Posterior cingulate gyrus (tissue), 11 donors: ENCODE data around the gene SND1.
"Not testable (repeated sequence)": the region's sequence is repeated elsewhere in the genome, so short reads cannot be mapped to it uniquely, and the experiment has no call there.

Experiments
- DNase-seq, 10 donors: peaks; one replicate each; pipeline versions ENCODE4 v3.0.0 to v3.0.0-alpha.2; 2020 to 2021; ENCODE audit warnings: mixed read lengths in 3 of 10
- intact Hi-C: fragments of 100-400 bp; cut with DNase I; formaldehyde crosslinking; loops from one replicate; pipeline ENCODE4 v1.15.1; 2023

SND1 gene

GRCh38 chr7:127943541-127944521 lies 291.8 kb downstream of the SND1 start:
- intact Hi-C loops, result loop anchor here (5.0 kb wide), 1 partner anchor 73 kb away; no protein-coding TSS in a partner anchor
- peak; percentile 48 to 96 (median 72) for DNase-seq

GRCh38 chr7:127946111-127946510 lies 294.1 kb downstream of the SND1 start:
- DNase-seq, result no peak
- intact Hi-C loops, result no loop called here

DNA sequence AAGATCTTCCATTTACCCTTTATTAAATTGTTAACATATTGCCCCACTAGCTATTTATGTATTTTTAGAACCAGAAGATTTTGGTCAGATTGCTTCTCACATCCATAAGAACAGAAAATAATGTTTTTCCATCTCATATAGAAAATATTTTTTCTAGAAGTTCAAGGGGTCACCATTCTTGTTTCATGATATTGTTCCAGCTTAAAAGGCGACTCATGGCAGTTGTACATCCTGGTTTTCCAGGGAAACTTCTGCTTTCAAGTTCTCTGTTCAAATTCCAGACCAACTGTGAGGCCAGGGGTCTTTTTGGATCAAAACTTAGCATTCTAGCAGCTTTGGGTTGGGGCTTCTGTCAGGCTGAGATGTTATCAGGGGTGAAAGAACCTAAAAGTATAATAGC lies 294.9 kb downstream of the SND1 start:
- intact Hi-C loops, result no loop called here
- no peak for DNase-seq

GRCh38 chr7:127948312-127948711 lies 296.3 kb downstream of the SND1 start:
- no peak for DNase-seq

GRCh38 chr7:127948930-127949329 lies 296.9 kb downstream of the SND1 start:
- intact Hi-C loops, result no loop called here

More at GRCh38 chr7:127948312-127948711, 296.3 kb downstream of the SND1 start:
- intact Hi-C loops, result no loop called here

DNA sequence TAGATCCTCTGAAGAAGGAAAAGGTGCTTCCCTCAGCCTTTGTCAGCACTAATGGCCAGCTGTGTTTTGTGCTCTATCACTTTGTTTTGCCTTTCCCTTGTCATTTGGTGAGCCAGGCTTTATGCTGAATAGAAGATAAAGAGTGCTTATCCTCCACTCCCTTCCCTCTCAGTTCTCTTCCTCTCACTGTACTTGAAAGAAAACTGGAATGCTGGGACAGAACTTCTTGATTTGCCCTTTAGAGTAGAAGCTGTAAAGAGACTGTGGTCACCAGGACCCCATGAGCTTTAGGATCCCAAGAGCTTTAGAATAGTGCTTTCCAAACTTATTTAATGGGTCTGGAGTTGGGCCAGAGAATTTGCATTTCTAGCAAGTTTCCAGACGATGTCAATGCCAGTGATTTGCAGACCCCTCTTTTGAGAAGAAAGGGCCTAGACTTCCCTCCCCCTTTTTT lies 297.8 kb downstream of the SND1 start:
- intact Hi-C loops, result no loop called here
- DNase-seq, result no peak

More at GRCh38 chr7:127948930-127949329, 296.9 kb downstream of the SND1 start:
- DNase-seq, result no peak

- intact Hi-C loops, result no loop called here
- no peak for DNase-seq
Observed at GRCh38 chr7:127950233-127950935, 298.4 kb downstream of the SND1 start.

DNA sequence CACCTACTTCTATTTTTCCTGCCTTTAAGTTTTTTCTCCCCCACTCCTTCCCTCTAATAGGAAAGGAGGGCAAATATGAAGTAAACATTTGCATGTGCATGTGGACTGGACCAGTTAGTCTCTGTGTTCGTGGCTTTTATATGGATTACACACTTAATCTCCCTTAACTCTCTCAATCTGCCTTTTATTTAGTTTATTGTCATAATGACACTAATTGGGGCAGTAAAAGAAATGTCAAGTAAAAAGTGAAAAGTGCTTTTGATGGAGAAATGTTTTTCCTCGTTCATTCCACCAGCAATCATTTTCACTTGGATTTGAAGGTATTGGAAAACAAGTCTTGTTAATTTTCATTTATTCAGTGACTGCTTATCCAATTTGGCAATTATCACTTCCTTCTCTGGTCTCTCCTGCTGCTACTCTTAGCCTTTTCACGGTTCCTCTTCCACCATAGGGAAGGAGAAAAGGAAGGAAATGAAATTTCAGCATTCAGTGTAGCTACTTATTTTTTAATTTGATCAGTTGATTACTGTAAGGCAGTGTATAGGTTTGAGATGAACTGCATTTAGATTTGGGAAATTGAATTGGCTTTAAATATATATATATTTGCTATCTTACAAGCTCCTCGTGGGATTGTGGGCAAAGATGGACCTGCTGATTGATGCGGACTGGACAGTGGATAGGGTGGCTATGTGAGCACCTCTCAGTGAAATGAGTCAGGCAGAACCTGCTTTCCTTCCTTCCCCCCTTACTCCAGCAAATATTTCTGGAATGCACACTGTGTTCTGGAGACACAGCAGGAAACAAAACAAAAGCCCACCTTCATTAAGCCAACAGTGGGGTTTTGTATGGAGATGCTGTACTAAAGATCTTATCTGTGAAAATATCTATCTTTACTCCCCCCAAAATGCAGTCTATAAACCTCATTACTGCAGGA lies 301.7 kb downstream of the SND1 start:
- DNase-seq, result no peak
- intact Hi-C loops, result no loop called here

DNA sequence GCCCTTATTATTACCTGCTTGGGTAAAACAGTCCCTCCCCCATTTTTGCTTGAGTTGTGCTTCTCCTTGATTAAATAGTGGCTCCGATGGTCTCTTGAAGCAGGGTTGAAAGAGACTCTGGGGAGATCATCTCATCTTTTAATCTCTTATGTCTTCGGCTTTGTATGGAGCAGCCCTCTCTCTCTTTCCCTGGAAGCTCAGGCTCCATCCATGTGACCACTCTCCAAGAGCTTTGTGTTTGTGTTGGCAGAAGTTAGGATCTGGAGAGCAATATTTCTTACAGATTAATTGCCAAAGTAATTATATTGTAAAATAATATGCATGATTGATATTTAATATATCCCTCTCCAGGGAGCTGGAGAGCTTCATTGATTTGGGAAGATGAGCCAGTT lies 302.4 kb downstream of the SND1 start:
- no peak for DNase-seq
- intact Hi-C loops, result no loop called here

DNA sequence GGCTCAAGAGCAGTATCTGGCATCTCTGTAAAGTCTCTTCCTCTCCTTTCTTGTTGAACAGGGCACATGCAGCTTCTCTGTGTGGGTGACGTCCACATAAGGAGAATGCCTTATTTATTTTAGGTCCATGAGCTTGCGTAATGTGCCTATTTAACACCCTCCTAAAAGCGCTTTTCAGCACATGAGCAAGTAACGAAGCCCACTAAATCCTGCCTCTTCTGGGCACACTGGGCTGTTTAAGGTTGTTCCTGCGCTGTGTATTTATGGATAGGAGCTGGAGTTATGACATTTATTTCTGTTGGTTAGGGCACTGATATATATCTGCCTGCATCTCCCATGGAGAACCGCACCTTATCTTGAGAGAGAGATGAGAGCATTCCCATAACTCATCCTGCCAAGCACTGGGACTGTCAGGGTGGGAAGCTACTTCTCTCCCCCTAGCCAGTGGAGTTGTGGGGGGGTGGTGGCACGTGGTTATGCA lies 303.1 kb downstream of the SND1 start:
- intact Hi-C loops, result no loop called here
- peak in 1 of 10 donors; percentile 21 for DNase-seq

- no peak for DNase-seq
- intact Hi-C loops, result no loop called here
Observed at GRCh38 chr7:127957886-127958285, 305.9 kb downstream of the SND1 start.

DNA sequence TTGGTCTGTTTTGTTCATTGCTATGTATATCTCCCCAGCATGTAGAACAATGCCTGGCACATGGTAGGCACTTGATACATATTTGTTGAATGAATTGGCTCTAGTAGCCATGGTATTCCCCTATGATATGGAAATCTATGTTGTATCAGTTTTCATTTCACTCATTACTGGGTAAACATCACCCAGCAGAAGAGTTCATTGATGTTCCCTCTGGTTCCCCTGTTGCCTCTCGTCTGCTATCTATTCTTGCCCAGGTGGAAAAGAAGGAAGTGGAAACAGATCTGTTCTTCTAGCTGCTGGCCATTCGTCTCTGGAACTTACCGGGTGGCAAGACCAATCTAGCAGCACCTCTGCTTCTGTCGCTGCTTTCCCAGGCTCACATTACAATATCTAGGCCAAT lies 307.8 kb downstream of the SND1 start:
- intact Hi-C loops, result no loop called here
- DNase-seq, result no peak

GRCh38 chr7:127961786-127962453 lies 309.9 kb downstream of the SND1 start:
- intact Hi-C loops, result no loop called here
- no peak for DNase-seq

- intact Hi-C loops, result no loop called here
- no peak for DNase-seq
Observed at GRCh38 chr7:127962589-127963361, 310.8 kb downstream of the SND1 start.

DNA sequence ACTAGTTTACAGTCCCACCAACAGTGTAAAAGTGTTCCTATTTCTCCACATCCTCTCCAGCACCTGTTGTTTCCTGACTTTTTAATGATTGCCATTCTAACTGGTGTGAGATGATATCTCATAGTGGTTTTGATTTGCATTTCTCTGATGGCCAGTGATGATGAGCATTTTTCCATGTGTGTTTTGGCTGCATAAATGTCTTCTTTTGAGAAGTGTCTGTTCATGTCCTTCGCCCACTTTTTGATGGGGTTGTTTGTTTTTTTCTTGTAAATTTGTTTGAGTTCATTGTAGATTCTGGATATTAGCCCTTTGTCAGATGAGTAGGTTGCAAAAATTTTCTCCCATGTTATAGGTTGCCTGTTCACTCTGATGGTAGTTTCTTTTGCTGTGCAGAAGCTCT lies 311.9 kb downstream of the SND1 start:
- intact Hi-C loops, DNase-seq: not testable (repeated sequence)

DNA sequence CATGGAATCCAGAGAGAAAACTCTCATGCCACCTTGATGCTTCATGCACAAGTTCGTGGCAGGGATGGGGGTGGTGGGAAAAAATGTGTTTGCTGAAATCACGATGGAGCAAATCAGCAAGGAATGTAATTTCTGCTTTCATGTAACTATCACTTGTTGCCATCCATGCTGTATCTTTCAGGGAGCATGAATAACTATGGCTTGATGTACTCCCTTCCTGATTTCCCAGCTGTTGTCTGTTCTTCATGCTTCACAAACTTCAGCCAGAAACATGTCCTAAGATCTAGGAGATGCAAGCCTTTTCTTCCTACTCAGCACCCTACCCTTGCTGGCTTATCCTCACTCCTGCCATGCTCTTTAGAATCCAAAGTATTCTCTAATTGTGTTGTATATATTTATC lies 315.3 kb downstream of the SND1 start:
- no peak for DNase-seq

GRCh38 chr7:127968547-127968946 lies 316.6 kb downstream of the SND1 start:
- intact Hi-C loops, result no loop called here
- DNase-seq, result no peak

More for the DNA sequence above, 315.3 kb downstream of the SND1 start:
- intact Hi-C loops, result no loop called here

- DNase-seq, result peak in 1 of 10 donors; percentile 77
- intact Hi-C loops, result no loop called here
Observed at GRCh38 chr7:127973832-127974231, 321.8 kb downstream of the SND1 start.
